Measurements from ENCODE around the gene SHISA7. TPM values are rescaled to one million over a fixed set of nuclear protein-coding genes. Genes with fewer than 3 reads are reported as not detected.
"Not testable (repeated sequence)": the region's sequence is repeated elsewhere in the genome, so short reads cannot be mapped to it uniquely, and the experiment has no call there.

Gene SHISA7
- total and polyA plus RNA-seq, 2 experiments from 2014 or later = not detected

GRCh38 chr19:55406826-55407549 is 36.1 kb downstream of the SHISA7 start:
- DNase-seq (ENCODE audit: low read depth in 1 of 2, low spot score in 1 of 2) = peak; percentile 53 to 56
- H3K27ac ChIP-seq = peak overlapping the region; percentile 94
- H3K4me1 ChIP-seq (ENCODE audit: low read depth) = no peaks in the 10 kb centered on the region
- H3K4me3 ChIP-seq = peak overlapping the region; percentile 82
- peaks cover 30% of the 10 kb centered on the region for H3K36me3 ChIP-seq
- H3K9me3 ChIP-seq (ENCODE audit: low read depth) = no peaks in the 10 kb centered on the region
- H3K27me3 ChIP-seq = no peaks in the 10 kb centered on the region
- TF ChIP-seq CTCF (IDR thresholded peaks at IDR 0.05; ENCODE audit: low read depth, low read length) = no peak

GRCh38 chr19:55406091-55406825 is 36.8 kb downstream of the SHISA7 start:
- peak overlapping the region; percentile 0 for H3K27ac ChIP-seq
- no peaks in the 10 kb centered on the region for H3K9me3 ChIP-seq (ENCODE audit: low read depth)
- H3K4me1 ChIP-seq (ENCODE audit: low read depth) = no peaks in the 10 kb centered on the region
- peak overlapping the region; percentile 82 for H3K4me3 ChIP-seq
- no peak for DNase-seq (ENCODE audit: low read depth in 1 of 2, low spot score in 1 of 2)
- H3K27me3 ChIP-seq = no peaks in the 10 kb centered on the region
- no peak for TF ChIP-seq CTCF (IDR thresholded peaks at IDR 0.05; ENCODE audit: low read depth, low read length)
- peaks cover 35% of the 10 kb centered on the region for H3K36me3 ChIP-seq

GRCh38 chr19:55405638-55406037 is 37.5 kb downstream of the SHISA7 start:
- H3K4me1 ChIP-seq (ENCODE audit: low read depth) = no peaks in the 10 kb centered on the region
- peak overlapping the region; percentile 82 for H3K4me3 ChIP-seq
- TF ChIP-seq CTCF (IDR thresholded peaks at IDR 0.05; ENCODE audit: low read depth, low read length) = no peak
- no peaks in the 10 kb centered on the region for H3K9me3 ChIP-seq (ENCODE audit: low read depth)
- no peak overlapping the region for H3K27ac ChIP-seq
- DNase-seq (ENCODE audit: low read depth in 1 of 2, low spot score in 1 of 2) = no peak
- H3K36me3 ChIP-seq = peaks cover 39% of the 10 kb centered on the region
- no peaks in the 10 kb centered on the region for H3K27me3 ChIP-seq

- Histone ChIP-seq H3K27ac (peak overlapping the region; percentile 18), H3K9me3 (ENCODE audit: low read depth) (no peaks in the 10 kb centered on the region), H3K36me3 (peaks cover 42% of the 10 kb centered on the region), H3K27me3 (no peaks in the 10 kb centered on the region), H3K4me1 (ENCODE audit: low read depth) (no peaks in the 10 kb centered on the region), H3K4me3 (no peak overlapping the region)
- DNase-seq (ENCODE audit: low read depth in 1 of 2, low spot score in 1 of 2) = no peak
- no peak for TF ChIP-seq CTCF (IDR thresholded peaks at IDR 0.05; ENCODE audit: low read depth, low read length)
These were observed 40.6 kb downstream of the SHISA7 start for GRCh38 chr19:55402509-55402908.

GRCh38 chr19:55401390-55401789 is 41.7 kb downstream of the SHISA7 start:
- not testable (repeated sequence) for H3K27ac ChIP-seq; DNase-seq (ENCODE audit: low read depth in 1 of 2, low spot score in 1 of 2); H3K27me3 ChIP-seq; H3K4me1 ChIP-seq (ENCODE audit: low read depth); H3K4me3 ChIP-seq; H3K9me3 ChIP-seq (ENCODE audit: low read depth)
- peaks cover 41% of the 10 kb centered on the region for H3K36me3 ChIP-seq
